ENCODE results near the gene BCAS1.

DNA sequence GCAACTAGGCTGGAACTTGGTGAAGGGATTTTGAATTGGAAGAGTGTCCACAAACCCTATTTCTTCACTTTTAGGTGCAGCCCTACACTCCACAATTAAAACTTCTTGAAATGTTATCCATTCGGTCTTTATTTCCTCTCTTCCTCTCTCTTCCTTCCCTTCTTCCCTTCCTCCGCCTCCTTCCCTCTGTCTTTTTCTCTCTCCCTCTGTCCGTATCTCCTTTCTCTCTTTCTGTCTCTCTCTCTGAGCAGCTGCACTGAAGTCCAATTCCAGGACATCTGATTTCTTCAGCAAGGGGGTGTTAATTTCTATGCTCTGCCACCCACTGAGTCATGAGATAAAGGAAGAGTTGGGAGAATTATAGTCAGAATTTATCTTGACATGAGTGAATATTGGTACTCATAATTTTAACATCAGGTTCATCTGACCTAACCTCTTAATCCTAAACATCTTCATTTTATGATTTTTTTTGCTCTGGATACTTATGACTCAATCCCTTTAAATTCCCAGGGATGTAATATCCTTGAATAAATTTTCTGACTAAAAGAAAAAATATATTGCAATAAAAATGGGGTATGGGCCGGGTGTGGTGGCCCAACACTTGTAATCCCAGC lies 84.2 kb downstream of the BCAS1 start:
- TF ChIP-seq, protein P1, sequence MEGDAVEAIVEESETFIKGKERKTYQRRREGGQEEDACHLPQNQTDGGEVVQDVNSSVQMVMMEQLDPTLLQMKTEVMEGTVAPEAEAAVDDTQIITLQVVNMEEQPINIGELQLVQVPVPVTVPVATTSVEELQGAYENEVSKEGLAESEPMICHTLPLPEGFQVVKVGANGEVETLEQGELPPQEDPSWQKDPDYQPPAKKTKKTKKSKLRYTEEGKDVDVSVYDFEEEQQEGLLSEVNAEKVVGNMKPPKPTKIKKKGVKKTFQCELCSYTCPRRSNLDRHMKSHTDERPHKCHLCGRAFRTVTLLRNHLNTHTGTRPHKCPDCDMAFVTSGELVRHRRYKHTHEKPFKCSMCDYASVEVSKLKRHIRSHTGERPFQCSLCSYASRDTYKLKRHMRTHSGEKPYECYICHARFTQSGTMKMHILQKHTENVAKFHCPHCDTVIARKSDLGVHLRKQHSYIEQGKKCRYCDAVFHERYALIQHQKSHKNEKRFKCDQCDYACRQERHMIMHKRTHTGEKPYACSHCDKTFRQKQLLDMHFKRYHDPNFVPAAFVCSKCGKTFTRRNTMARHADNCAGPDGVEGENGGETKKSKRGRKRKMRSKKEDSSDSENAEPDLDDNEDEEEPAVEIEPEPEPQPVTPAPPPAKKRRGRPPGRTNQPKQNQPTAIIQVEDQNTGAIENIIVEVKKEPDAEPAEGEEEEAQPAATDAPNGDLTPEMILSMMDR (IDR thresholded peaks at IDR 0.05; ENCODE audit: low read depth, low read length) = no peak
- TF ChIP-seq EZH2phosphoT487 (IDR thresholded peaks at IDR 0.05; ENCODE audit: low read depth) = no peak

Measured in OCI-LY3 (cell line).